GM19328 (cell line): ENCODE results near the gene FAM24B.
"Not testable (repeated sequence)": the region's sequence is repeated elsewhere in the genome, so short reads cannot be mapped to it uniquely, and the experiment has no call there.

Experiments used
- ATAC-seq: cut with Tn5 transposase; IDR thresholded peaks from one replicate; pipeline ENCODE4 v1.9.1; 2021; ENCODE audit warnings: mild to moderate bottlenecking, moderate library complexity; ENCODE audit not compliant: unreplicated experiment

FAM24B gene, protein sequence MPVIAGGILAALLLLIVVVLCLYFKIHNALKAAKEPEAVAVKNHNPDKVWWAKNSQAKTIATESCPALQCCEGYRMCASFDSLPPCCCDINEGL

DNA sequence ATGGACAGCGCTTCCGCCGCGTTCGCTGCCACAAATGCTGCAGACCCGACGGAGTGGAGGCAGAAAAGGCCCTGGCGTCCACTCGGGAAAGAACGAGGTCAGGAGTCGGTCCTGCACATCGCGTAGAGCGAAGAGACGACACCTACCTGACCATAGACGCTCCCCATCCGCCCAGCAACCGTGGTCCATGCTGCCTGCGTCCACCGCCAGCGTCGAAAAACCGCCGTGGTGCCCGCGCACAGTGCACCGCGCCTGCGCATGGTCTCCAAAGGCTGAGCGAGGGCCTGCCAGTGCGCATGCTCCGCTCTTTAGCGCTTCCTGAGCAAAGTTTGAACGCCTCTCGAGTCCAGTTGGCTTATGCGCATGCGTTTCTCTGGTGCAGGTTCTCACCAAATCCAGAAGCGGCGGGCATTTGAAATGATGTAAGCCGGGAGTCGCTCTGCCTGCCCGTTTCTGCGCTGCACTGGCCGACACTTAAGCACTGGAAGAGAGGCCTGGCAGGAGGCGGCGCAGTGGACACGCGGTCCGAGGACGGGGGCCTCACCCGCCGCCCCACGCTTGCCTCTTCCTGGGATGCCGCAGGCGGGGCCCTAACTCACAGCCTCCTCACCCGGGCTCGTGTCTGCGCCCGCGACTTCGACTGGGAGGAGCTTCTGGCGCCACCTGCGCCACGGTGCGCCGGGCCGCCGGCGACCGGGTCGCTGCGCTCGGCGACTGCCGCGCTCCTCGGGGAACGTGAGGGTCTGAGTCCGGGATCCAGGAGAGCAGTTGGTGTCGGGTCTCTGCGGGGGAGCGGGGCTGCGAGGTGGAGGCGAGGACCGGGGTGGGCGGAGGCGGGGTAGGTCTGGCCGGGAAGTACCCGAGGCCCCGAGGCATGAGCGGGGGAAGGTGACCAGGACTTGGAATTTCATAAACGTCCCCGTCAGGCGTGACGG, at the start of gene FAM24B:
FAM24B (minus strand) TSS at position 243 of the 935 bp plus-strand sequence. CDS start 29,066 bp downstream, outside the sequence.
- peak; percentile 85 for ATAC-seq

DNA sequence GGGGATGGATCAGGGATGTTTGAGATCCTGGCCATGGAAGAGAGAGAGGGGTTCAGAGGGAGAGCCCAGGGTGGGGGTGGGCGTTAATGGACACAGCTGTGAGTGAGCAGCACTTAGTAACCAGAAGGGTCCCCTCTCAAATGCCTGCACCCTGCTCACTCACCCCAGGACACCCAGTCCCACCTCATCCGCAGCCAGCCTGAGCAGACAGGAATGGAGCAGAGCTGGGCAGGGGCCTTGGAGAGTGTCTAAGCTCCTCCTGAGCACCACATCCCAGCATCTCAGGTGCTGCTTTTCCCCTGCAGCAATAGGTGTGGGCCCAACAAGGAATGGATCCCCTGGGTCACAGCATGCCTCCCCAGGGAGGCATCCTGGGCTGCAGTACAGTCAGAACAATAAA, 36.3 kb upstream of the FAM24B start:
- no peak for ATAC-seq

DNA sequence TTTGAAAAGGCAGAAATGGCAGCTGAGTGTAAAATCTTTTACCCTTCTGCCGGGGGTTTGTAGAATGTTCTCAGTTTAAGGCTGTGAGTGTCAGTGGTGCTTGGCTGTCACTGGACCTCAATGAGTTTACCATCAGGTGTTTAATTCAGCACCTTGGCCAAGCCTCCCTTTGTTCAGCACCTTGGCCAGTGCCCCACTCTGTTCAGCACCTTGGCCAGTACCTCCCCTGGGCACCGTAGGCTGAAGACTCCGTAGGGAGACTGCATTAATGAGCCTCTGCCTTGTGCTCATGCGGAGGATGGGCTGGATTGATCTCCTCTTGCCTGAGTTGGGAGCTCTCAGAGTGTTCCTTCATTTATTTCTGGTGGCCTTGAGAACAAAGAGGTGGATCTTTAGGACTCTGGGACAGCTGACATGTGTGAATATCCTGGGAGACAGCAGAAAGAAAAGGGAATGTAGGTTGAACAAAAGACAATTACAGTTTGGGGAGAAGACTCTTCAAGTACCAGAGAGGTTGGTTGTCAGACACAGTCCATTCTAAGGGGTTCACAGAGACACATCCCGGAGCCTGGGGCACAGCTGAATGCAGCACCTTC, 32.6 kb upstream of the FAM24B start:
- ATAC-seq, result no peak

GRCh38 chr10:122910310-122910709, 30.9 kb upstream of the FAM24B start, which contains the start of gene FAM24A:
Gene FAM24A (plus strand): TSS chr10:122910610. CDS start chr10:122911635, 1,025 bp downstream.
- ATAC-seq, result no peak

- ATAC-seq, result not testable (repeated sequence)
Observed at GRCh38 chr10:122903861-122904260, 24.5 kb upstream of the FAM24B start.

DNA sequence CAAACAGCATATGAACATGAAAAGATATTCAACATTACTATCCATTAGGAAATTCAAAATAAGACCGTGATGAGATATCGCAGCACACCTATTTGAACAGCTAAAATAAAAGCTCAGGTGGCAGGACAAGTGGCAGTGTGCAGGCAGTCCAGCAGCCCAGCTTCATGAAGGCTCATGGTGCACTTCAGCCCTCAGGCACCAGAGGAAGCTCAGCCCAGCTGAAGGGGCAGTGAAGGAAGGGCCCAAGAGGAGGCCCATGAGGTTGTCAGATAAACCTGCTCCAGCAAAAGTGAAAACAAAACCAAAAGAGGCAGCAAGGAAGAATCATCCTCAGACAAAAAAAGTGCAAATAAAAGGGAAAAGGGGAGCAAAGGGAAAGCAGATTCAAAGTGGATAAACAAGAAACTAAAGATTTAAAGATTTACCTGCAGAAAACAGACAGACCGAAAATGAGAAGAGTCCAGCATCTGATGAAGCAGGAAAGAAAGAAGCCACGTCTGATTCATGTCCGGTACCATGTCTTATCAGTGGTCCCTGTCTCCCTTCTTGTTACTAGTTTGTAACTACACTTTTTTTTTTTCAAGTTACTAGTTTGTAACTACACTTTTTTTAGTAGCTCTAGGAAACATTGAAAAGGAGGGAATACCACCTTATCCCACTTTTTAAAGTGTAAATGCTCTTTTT, 15.0 kb upstream of the FAM24B start:
- no peak for ATAC-seq

DNA sequence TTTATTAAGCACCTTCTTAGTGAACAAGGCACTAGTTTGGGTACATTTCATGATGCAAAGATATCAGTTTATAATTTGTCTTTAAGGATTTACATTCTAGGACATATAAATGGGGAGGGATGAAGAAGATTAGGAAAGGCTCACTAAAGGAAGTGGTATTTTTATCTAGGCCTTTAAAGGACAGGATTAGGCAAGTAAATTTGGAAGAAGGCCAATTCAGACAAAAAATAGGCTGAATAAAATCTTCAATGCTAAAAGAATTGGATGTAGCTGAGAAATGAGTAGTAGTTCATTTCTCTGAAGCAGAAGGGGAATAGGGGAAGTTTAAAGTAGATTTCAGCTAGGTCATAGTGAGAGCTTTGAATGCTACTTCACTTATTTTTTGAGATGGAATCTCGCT, 4.8 kb upstream of the FAM24B start:
- ATAC-seq, result no peak

DNA sequence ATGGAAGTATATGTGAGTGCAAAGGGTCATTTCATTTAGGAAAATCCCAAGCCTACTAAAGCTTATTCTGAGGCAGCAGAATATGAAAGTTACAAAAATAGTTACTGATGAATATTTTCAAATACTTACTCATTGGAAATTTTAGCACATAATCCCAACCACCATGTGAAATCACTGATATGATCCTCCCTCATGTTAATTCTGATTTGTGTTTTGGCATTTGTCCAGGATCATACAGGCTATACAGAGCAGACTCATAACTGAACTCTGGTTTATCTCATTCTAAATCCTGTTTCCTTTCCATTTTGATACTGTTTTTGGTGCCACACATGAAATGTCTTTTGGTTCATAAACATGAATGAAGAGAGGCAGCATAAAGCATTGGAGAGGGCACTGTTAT, 3.4 kb upstream of the FAM24B start:
- no peak for ATAC-seq

DNA sequence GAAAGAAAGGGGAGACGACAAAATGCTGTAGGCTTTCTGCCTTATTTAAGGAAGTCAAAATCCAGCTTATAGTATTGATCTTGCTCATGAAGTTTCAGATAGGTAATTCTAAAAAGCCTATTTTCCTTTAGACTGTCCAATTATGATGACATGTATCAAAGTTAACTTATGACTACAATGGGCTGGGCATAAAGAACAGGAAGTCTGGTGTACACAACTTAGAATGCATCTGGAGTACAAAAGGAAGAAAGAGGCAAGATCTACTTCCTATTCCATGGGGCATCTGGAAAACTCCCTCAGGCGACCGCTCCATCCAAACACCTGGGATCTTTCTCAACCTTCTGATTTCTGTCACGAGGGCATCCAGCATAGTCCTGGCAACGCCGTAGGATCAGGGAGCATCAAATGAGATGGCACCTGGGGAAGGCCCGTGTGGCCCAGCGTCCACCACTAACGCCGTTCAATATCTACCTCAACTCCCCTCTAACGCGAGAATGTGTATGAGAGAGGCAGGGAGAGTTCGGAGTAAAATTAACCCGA, 512 bp downstream of the FAM24B start:
- no peak for ATAC-seq

- no peak for ATAC-seq
Observed at GRCh38 chr10:122877264-122877663, 2.1 kb downstream of the FAM24B start.

DNA sequence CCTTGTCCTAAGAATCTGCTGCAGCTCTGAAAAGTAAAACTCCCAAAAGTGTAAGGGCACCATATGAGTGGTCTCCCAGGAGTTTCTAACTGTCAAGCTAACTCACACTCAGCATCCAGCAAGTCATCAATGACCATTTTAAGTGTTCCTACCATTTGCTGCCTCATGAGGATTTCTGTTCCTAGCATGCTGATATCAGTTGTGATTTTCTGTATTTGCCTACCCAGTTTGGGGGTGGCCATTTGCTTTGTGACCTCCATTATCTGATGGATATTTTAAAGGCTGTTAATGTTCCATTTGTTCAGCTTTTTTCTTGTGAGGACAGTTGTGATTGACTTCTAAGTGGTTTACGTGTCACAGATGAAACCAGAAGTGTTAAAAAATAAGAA, 2.9 kb downstream of the FAM24B start:
- no peak for ATAC-seq

- no peak for ATAC-seq
Observed at GRCh38 chr10:122875843-122876466, 3.4 kb downstream of the FAM24B start.

- ATAC-seq, result not testable (repeated sequence)
Observed at GRCh38 chr10:122871947-122872346, 7.4 kb downstream of the FAM24B start.

DNA sequence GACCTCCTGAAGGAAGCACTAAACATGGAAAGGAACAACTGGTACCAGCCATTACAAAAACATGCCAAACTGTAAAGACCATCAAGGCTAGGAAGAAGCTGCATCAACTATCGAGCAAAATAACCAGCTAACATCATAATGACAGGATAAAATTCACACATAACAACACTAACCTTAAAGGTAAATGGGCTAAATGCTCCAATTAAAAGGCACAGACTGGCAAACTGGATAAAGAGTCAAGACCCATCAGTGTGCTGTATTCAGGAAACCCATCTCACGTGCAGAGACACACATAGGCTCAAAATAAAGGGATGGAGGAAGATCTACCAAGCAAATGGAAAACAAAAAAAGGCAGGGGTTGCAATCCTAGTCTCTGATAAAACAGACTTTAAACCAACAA, 10.6 kb downstream of the FAM24B start:
- not testable (repeated sequence) for ATAC-seq

DNA sequence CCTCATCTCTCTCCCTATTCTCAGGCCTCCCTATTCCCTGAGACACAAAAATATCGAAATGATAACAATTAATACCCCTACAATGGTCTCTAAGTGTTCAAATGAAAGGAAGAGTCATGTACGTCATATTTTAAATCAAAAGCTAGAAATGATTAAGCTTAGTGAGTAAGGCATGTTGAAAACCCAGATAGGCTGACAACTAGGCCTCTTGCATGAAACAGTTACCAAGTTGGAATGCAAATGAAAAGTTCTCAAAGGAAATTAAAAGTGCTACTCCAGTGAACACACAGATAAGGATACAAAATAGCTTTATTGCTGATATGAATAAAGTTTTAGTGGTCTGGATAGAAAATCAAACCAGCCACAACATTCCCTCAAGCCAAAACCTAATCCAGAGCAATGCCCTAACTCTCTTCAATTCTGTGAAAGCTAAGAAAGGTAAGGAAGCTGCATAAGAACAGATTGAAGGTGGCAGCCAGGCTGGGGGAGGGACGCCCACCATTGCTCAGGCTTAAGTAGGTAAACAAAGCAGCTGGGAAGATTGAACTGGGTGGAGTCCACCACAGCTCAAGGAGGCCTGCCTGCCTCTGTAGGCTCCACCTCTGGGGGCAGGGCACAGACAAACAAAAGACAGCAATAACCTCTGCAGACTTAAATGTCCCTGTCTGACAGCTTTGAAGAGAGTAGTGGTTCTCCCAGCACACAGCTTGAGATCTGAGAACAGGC, 12.5 kb downstream of the FAM24B start:
- ATAC-seq, result not testable (repeated sequence)

DNA sequence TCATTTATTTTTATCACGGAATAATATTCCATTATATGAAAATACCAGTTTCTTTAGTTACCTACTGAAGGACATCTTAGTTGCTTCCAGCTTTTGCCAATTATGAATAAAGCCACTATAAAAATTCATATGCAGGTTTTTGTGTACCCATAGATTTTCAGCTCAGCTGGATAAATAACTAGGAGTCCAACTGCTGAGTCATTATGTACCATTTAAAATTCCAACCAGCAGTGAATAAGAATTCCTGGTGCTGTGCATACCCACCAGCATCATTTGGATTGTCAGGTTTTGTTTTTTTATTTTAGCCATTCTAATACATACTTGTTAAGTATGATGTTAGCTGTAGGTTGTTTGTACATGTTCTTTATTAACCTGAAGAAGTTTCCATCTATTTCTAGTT, 14.5 kb downstream of the FAM24B start:
- ATAC-seq, result no peak

DNA sequence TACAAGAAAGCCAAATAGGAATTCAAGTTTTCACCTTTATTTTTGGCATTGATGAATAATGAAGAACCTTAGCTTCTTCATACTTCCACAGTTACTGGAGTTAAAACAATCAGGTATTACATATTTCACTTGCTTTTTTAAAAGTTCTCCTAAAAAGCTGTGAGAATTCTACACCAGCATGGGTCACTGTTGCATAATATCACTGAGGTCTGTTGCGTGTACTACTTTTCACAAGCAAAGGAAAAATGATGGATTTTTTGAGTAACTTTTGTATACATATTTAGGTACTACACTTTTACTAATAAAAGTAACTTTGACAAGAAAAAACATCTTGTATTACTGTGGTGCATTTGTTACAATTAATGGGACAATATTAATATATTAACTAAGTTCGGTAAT, 15.2 kb downstream of the FAM24B start:
- no peak for ATAC-seq

DNA sequence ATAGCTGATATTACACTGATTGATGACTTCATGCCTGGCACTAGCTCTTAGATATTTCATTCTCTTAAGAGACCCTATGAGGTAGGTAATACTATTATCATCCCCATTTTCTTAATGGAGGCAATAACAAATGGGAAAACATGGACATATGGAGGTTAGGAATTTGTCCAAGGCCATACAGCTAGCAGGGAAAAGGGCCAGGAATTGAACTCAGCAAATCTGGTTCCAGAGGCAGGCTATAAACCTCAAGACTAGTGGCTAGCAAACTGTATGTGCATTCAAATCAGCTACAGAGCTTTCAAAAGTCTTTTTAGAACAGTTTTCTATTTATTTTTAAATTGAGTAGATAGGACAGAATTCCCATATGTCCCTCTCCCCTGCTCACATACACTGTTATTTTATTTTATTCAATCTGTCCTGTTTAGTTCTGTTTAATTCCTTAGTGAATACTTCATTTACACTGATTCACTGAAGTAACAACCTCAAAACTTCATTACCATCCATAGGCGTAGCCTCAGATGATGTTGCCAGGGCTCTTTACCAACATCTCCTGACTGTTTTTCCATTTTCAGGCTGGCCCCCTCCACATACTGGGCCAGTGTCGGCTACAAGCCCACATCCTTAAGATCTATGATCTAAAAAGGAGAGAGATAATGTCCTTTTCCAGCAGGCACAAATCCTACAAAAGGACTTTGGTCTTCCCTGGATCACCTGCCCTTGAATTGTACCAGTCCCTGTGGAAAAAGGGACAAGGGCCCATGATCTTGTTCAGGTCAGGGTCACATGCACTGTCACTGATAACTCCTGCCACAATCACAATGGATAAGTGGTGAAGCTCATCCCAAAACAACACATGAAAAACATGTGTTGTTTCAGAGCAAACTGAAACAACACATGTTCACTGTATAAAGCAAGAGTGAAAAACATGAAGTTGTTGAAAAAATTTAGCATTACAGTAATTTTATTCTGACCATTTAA, 15.9 kb downstream of the FAM24B start:
- ATAC-seq, result no peak

- no peak for ATAC-seq
Observed at GRCh38 chr10:122861711-122862161, 17.6 kb downstream of the FAM24B start.
